ENCODE data around the gene MBLAC2.

- TF ChIP-seq CTCF (conservative IDR thresholded peaks at IDR 0.05) (no peak), ZFX (IDR thresholded peaks at IDR 0.05) (no peak)
Observed at GRCh38 chr5:90484540-90484939, 10.0 kb upstream of the MBLAC2 start.

Data from C4-2B (cell line).